CD4-positive, alpha-beta T cell treated with Interleukin-1 beta for 1 hour (primary cell): ENCODE measurements around the gene DYNC1LI1.
"Not testable (repeated sequence)": the region's sequence is repeated elsewhere in the genome, so short reads cannot be mapped to it uniquely, and the experiment has no call there.

Source experiments
- DNase-seq, 2 donors: peaks; one replicate each; pipeline ENCODE4 v3.0.0-alpha.2; 2020 to 2022

Gene DYNC1LI1

GRCh38 chr3:32578669-32579068 is 8.0 kb upstream of the DYNC1LI1 start:
- not testable (repeated sequence) for DNase-seq

- peak; percentile 17 to 38 for DNase-seq
Observed at GRCh38 chr3:32577581-32578556, 7.2 kb upstream of the DYNC1LI1 start.

GRCh38 chr3:32577174-32577573 is 6.5 kb upstream of the DYNC1LI1 start:
- no peak for DNase-seq

- no peak for DNase-seq
Observed at GRCh38 chr3:32575451-32576113, 4.9 kb upstream of the DYNC1LI1 start.

GRCh38 chr3:32571192-32571485 is 481 bp upstream of the DYNC1LI1 start:
- DNase-seq: no peak

GRCh38 chr3:32569540-32570420 is 878 bp downstream of the DYNC1LI1 start:
- peak; percentile 23 to 33 for DNase-seq

- DNase-seq: no peak
Observed at GRCh38 chr3:32568953-32569352, 1.7 kb downstream of the DYNC1LI1 start.

GRCh38 chr3:32564195-32564594 is 6.5 kb downstream of the DYNC1LI1 start:
- no peak for DNase-seq

GRCh38 chr3:32562640-32563039 is 8.0 kb downstream of the DYNC1LI1 start:
- no peak for DNase-seq

GRCh38 chr3:32557640-32558352 is 12.9 kb downstream of the DYNC1LI1 start:
- DNase-seq: no peak

GRCh38 chr3:32556332-32556731 is 14.3 kb downstream of the DYNC1LI1 start:
- DNase-seq: no peak

- no peak for DNase-seq
Observed at GRCh38 chr3:32553973-32554372, 16.7 kb downstream of the DYNC1LI1 start.

- no peak for DNase-seq
Observed at GRCh38 chr3:32553459-32553858, 17.2 kb downstream of the DYNC1LI1 start.

- DNase-seq: no peak
Observed at GRCh38 chr3:32552013-32552412, 18.6 kb downstream of the DYNC1LI1 start.

GRCh38 chr3:32551496-32551895 is 19.2 kb downstream of the DYNC1LI1 start:
- no peak for DNase-seq

GRCh38 chr3:32551087-32551486 is 19.6 kb downstream of the DYNC1LI1 start:
- no peak for DNase-seq

- DNase-seq: no peak
Observed at GRCh38 chr3:32545305-32545704, 25.4 kb downstream of the DYNC1LI1 start.

GRCh38 chr3:32544894-32545293 is 25.8 kb downstream of the DYNC1LI1 start:
- DNase-seq: no peak

GRCh38 chr3:32542807-32543206 is 27.9 kb downstream of the DYNC1LI1 start:
- DNase-seq: no peak

- DNase-seq: no peak
Observed at GRCh38 chr3:32540899-32541298, 29.8 kb downstream of the DYNC1LI1 start.

GRCh38 chr3:32532434-32532833 is 38.2 kb downstream of the DYNC1LI1 start:
- no peak for DNase-seq

- DNase-seq: no peak
Observed at GRCh38 chr3:32531010-32531647, 39.5 kb downstream of the DYNC1LI1 start.
